NB4 (cell line): ENCODE data around the gene MT1F.

ENCODE experiments used
- DNase-seq: peaks from one replicate; pipeline ENCODE4 v3.0.0; 2010; ENCODE audit warnings: low read depth
- H3K4me3 ChIP-seq: one replicate; pipeline ENCODE4 v1.5.1; 2011; ENCODE audit warnings: mild to moderate bottlenecking, low read depth, low read length, moderate library complexity
- MYC ChIP-seq: IDR thresholded peaks from 2 replicates; pipeline ENCODE4 v1.6.1; 2011; ENCODE audit warnings: low read depth, low read length
- POLR2A ChIP-seq: IDR thresholded peaks from 2 replicates; pipeline ENCODE4 v1.6.1; 2011; ENCODE audit warnings: mild to moderate bottlenecking; ENCODE audit not compliant: insufficient read length; ENCODE audit errors: extremely low read depth
- TF ChIP-seq, protein P1 (sequence below): IDR thresholded peaks from 2 replicates; pipeline ENCODE4 v1.6.1; 2011; ENCODE audit warnings: low read depth, low read length
- TF ChIP-seq, protein P2 (sequence below): IDR thresholded peaks from one replicate; pipeline ENCODE4 v1.5.1; 2012; ENCODE audit warnings: low read depth, low read length

The MT1F gene

DNA sequence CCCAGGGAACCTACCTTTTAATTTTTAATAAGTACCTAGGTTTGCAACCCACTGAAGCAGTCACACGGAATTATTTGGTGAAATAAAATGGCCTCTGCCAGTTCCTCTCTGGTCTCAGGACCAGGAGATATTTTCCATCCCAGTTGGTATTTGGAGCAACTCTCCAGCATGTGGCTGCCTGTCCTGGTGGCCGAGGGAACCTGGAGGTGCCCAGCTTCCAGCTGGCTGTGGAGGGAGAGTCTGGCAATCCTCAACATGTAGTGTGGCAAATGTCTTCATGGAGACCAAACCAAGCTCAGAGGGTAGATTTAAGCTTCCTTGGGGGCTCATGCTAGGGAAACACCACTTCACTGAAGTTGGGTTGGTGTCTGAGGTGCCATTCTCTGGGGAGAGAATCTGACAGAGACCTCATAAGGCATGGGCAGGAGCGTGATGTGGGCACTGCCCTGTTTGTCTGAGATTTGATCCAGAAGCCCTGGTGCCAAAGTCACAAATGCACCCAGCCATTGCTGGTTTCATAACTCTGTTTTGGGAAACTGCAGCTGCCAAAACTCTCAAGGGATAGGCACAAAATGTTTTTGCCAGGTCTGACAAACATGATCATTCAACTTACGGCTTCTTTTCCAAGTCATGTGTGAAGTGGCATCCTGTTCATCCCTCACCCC lies 27.3 kb downstream of the MT1F start:
- TF ChIP-seq POLR2A (no peak), MYC (no peak)
- TF ChIP-seq, protein P1, sequence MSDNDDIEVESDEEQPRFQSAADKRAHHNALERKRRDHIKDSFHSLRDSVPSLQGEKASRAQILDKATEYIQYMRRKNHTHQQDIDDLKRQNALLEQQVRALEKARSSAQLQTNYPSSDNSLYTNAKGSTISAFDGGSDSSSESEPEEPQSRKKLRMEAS, result no peak
- TF ChIP-seq, protein P2, sequence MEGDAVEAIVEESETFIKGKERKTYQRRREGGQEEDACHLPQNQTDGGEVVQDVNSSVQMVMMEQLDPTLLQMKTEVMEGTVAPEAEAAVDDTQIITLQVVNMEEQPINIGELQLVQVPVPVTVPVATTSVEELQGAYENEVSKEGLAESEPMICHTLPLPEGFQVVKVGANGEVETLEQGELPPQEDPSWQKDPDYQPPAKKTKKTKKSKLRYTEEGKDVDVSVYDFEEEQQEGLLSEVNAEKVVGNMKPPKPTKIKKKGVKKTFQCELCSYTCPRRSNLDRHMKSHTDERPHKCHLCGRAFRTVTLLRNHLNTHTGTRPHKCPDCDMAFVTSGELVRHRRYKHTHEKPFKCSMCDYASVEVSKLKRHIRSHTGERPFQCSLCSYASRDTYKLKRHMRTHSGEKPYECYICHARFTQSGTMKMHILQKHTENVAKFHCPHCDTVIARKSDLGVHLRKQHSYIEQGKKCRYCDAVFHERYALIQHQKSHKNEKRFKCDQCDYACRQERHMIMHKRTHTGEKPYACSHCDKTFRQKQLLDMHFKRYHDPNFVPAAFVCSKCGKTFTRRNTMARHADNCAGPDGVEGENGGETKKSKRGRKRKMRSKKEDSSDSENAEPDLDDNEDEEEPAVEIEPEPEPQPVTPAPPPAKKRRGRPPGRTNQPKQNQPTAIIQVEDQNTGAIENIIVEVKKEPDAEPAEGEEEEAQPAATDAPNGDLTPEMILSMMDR, result no peak
- no peak for DNase-seq
- H3K4me3 ChIP-seq, result no peak overlapping the region

DNA sequence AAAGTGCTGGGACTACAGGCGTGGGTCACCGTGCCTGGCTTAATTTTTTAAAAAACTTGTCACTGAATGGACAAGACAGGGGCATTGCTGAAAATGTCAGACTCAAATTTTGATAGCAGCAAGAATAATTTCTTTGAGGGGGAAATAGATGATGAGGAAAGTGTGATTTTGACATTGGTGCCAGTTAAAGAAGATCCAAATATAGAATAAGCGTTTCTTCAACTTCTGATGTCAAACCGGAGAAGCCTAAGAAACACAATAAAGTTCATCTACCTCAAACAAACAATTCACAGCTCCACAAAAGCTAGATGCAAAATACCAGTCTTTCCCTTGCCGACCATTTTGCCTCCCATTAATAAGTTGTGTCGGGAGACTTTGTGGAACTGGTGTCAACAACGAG lies 29.0 kb downstream of the MT1F start:
- DNase-seq, result no peak
- TF ChIP-seq POLR2A, result no peak
- TF ChIP-seq, protein P1, result no peak
- TF ChIP-seq MYC, result no peak
- TF ChIP-seq, protein P2, result no peak

DNA sequence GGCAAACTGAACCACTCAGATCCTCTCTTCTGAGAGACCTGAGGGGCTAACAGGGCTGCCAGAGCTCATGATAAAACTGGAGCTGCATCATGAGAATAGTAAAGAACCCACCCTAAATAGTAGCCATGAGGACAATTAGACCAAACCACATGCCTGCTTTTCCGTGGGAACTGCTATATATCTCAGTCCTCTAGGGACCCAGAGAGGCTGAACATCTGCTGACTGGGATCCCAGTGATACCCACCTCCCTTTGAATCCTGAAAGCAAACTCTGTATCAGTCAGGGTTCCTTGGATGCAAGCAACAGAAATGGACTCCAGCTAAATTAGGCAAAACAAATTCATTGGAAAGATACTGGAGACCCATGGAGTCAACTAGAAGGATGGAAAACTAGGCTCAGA lies 31.0 kb downstream of the MT1F start:
- H3K4me3 ChIP-seq, result no peak overlapping the region
- TF ChIP-seq, protein P2, result no peak
- DNase-seq, result peak; percentile 26

More for the DNA sequence above, 29.0 kb downstream of the MT1F start:
- H3K4me3 ChIP-seq, result no peak overlapping the region

DNA sequence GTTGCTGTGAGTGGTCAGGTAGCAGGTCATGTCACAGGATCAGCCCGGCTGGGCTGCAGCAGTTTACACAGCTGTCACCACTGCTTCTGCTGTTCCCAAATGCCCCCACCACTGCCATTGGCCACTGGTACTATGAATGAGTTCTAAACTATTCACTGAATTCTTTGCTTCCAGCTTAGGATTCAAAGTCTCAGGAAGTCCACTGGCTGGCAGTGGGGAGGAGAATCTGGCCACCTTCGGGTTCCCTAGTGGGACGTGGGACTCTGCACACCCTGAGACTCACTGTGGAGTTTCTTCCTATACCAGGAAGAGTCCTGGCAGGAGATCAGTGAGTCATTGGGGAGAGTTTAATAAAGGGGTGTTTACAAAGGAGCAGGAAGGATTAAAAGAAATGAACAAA lies 31.4 kb downstream of the MT1F start:
- TF ChIP-seq, protein P2, result no peak
- TF ChIP-seq MYC (no peak), POLR2A (no peak)
- TF ChIP-seq, protein P1, result no peak
- DNase-seq, result no peak
- H3K4me3 ChIP-seq, result no peak overlapping the region

DNA sequence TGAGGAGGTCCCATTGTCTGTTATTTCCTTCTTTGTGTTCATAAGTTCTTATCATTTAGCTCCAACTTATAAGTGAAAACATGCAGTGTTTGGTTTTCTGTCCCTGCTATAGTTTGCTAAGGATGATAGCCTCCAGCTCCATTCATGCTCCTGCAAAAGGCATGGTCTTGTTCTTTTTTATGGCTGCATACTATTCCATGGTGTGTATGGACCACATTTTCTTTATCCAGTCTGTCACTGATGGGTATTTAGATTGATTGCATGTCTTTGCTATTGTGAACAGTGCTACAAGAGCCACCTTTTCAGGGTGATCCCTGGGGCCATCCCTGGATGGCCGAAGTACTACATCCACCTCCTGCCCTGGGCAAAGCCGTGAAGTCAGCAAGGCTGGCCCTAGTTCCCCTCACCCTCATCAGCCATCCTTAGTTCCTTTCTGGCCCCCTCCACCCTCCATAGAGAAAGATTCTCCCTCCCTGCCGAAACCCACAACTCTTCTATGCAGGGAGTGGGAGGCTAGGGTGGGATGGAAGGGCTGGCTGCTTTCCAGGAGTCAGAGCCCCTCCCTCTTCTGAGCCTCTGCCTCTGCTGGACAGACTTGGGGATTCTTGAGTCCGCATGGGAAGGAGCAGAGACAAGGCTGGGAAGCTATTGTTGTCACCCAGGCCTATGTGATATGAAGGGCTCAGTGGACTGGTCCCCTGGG lies 32.8 kb downstream of the MT1F start:
- H3K4me3 ChIP-seq, result no peak overlapping the region
- no peak for DNase-seq
- TF ChIP-seq MYC (no peak), POLR2A (no peak)
- TF ChIP-seq, protein P2, result no peak
- TF ChIP-seq, protein P1, result no peak

DNA sequence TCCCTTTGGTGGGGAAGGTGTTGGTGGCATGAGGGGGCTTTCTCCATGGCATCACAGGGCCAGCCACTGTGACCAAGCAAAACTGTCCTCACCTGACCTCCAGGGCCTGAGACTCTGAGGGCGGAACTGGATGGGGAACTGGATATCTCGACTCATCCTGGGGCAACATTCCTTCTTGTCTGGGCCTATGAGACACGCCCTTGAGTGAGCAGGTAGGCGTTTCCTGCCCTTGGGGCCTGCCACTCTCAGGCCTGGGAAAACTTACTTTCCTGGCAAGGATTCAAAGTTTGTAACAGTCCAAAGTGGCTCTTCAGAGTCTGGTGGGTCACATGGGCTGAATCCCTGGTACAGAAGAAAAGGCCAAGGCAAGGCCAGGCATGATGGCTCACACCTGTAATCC lies 34.1 kb downstream of the MT1F start:
- no peak overlapping the region for H3K4me3 ChIP-seq
- TF ChIP-seq POLR2A (no peak), MYC (no peak)
- TF ChIP-seq, protein P1, result no peak
- TF ChIP-seq, protein P2, result no peak
- DNase-seq, result no peak
